NOMO-1 treated with DMSO at 0.1 percent for 48 hours (cell line): ENCODE measurements around the gene MYH14.

ENCODE experiments used
- DNase-seq: peaks from one replicate; lab custom pipeline; 2025; ENCODE audit not compliant: unreplicated experiment; lab: John Stamatoyannopoulos, UW

MYH14 gene

GRCh38 chr19:50358483-50359327 lies 155.3 kb downstream of the MYH14 start:
- peak; percentile 68 for DNase-seq

- DNase-seq, result no peak
These were observed 156.0 kb downstream of the MYH14 start for GRCh38 chr19:50359328-50359818.
